ENCODE results near the gene DNAAF1.

The DNAAF1 gene

GRCh38 chr16:84121007-84121406, 24.1 kb upstream of the DNAAF1 start:
- DNase-seq (ENCODE audit: low read depth in 2 of 2, low spot score in 1 of 2), result no peak

GRCh38 chr16:84124257-84125073, 20.6 kb upstream of the DNAAF1 start:
- no peak for DNase-seq (ENCODE audit: low read depth in 2 of 2, low spot score in 1 of 2)

GRCh38 chr16:84131117-84131516, 14.0 kb upstream of the DNAAF1 start:
- no peak for DNase-seq (ENCODE audit: low read depth in 2 of 2, low spot score in 1 of 2)

- no peak for DNase-seq (ENCODE audit: low read depth in 2 of 2, low spot score in 1 of 2)
These were observed 12.4 kb upstream of the DNAAF1 start for GRCh38 chr16:84132527-84133285.

- DNase-seq (ENCODE audit: low read depth in 2 of 2, low spot score in 1 of 2), result no peak
These were observed 8.6 kb upstream of the DNAAF1 start for GRCh38 chr16:84136331-84137125.

GRCh38 chr16:84137287-84137686, 7.8 kb upstream of the DNAAF1 start:
- no peak for DNase-seq (ENCODE audit: low read depth in 2 of 2, low spot score in 1 of 2)

GRCh38 chr16:84137769-84138357, 7.2 kb upstream of the DNAAF1 start:
- DNase-seq (ENCODE audit: low read depth in 2 of 2, low spot score in 1 of 2), result no peak

GRCh38 chr16:84138500-84138823, 6.6 kb upstream of the DNAAF1 start:
- DNase-seq (ENCODE audit: low read depth in 2 of 2, low spot score in 1 of 2), result no peak

GRCh38 chr16:84138824-84139627, 6.1 kb upstream of the DNAAF1 start:
- no peak for DNase-seq (ENCODE audit: low read depth in 2 of 2, low spot score in 1 of 2)

GRCh38 chr16:84139628-84140258, 5.4 kb upstream of the DNAAF1 start:
- DNase-seq (ENCODE audit: low read depth in 2 of 2, low spot score in 1 of 2), result no peak

GRCh38 chr16:84141143-84141670, 3.9 kb upstream of the DNAAF1 start:
- DNase-seq (ENCODE audit: low read depth in 2 of 2, low spot score in 1 of 2), result no peak

- DNase-seq (ENCODE audit: low read depth in 2 of 2, low spot score in 1 of 2), result no peak
These were observed 2.0 kb upstream of the DNAAF1 start for GRCh38 chr16:84143081-84143480.

- no peak for DNase-seq (ENCODE audit: low read depth in 2 of 2, low spot score in 1 of 2)
These were observed 1.3 kb upstream of the DNAAF1 start for GRCh38 chr16:84143784-84144199.

GRCh38 chr16:84144209-84144858, 774 bp upstream of the DNAAF1 start:
- DNase-seq (ENCODE audit: low read depth in 2 of 2, low spot score in 1 of 2), result peak in 1 of 2 donors; percentile 11

- DNase-seq (ENCODE audit: low read depth in 2 of 2, low spot score in 1 of 2), result no peak
These were observed 5.8 kb downstream of the DNAAF1 start for GRCh38 chr16:84150926-84151325.

- no peak for DNase-seq (ENCODE audit: low read depth in 2 of 2, low spot score in 1 of 2)
These were observed 8.6 kb downstream of the DNAAF1 start for GRCh38 chr16:84153660-84154214.

- no peak for DNase-seq (ENCODE audit: low read depth in 2 of 2, low spot score in 1 of 2)
These were observed 10.1 kb downstream of the DNAAF1 start for GRCh38 chr16:84155226-84155625.

- DNase-seq (ENCODE audit: low read depth in 2 of 2, low spot score in 1 of 2), result no peak
These were observed 10.7 kb downstream of the DNAAF1 start for GRCh38 chr16:84155771-84156170.

- no peak for DNase-seq (ENCODE audit: low read depth in 2 of 2, low spot score in 1 of 2)
These were observed 11.3 kb downstream of the DNAAF1 start for GRCh38 chr16:84156342-84156784.
